ENCODE measurements around the gene RABGGTA.

RABGGTA gene

DNA sequence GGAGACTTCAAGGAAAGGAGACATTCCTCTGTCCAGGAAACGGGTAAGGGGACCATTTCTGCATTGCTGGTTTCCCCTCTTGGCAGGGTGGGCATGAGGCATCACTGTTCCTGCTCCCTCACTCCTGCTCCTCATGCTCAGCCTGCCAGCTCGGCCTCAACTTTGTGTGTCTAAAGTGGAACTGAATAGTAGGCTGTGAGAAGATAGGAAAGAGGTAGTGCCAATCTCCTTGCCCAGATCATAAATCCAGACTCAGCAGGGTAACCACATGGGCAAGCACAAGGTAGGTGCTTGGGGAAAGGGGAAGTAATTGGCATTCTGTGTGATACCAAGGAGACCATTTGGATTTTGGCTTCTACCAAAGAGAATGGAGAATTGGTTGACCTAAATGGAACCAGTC, 42.5 kb upstream of the RABGGTA start:
- DNase-seq (ENCODE audit: low read depth in 1 of 2, low spot score in 1 of 2), result peak in 1 of 2 experiments; percentile 68
- Histone ChIP-seq H3K27me3 (ENCODE audit: insufficient read depth, poor library complexity, severe bottlenecking) (no peaks in the 10 kb centered on the region), H3K4me3 (replicated peaks; ENCODE audit: insufficient read depth, low read length) (no peak overlapping the region), H3K27ac (replicated peaks) (peak overlapping the region; percentile 93)
- TF ChIP-seq, protein P1, sequence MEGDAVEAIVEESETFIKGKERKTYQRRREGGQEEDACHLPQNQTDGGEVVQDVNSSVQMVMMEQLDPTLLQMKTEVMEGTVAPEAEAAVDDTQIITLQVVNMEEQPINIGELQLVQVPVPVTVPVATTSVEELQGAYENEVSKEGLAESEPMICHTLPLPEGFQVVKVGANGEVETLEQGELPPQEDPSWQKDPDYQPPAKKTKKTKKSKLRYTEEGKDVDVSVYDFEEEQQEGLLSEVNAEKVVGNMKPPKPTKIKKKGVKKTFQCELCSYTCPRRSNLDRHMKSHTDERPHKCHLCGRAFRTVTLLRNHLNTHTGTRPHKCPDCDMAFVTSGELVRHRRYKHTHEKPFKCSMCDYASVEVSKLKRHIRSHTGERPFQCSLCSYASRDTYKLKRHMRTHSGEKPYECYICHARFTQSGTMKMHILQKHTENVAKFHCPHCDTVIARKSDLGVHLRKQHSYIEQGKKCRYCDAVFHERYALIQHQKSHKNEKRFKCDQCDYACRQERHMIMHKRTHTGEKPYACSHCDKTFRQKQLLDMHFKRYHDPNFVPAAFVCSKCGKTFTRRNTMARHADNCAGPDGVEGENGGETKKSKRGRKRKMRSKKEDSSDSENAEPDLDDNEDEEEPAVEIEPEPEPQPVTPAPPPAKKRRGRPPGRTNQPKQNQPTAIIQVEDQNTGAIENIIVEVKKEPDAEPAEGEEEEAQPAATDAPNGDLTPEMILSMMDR (IDR thresholded peaks at IDR 0.05; ENCODE audit: insufficient read depth, low read length), result no peak
- TF ChIP-seq, protein P2, sequence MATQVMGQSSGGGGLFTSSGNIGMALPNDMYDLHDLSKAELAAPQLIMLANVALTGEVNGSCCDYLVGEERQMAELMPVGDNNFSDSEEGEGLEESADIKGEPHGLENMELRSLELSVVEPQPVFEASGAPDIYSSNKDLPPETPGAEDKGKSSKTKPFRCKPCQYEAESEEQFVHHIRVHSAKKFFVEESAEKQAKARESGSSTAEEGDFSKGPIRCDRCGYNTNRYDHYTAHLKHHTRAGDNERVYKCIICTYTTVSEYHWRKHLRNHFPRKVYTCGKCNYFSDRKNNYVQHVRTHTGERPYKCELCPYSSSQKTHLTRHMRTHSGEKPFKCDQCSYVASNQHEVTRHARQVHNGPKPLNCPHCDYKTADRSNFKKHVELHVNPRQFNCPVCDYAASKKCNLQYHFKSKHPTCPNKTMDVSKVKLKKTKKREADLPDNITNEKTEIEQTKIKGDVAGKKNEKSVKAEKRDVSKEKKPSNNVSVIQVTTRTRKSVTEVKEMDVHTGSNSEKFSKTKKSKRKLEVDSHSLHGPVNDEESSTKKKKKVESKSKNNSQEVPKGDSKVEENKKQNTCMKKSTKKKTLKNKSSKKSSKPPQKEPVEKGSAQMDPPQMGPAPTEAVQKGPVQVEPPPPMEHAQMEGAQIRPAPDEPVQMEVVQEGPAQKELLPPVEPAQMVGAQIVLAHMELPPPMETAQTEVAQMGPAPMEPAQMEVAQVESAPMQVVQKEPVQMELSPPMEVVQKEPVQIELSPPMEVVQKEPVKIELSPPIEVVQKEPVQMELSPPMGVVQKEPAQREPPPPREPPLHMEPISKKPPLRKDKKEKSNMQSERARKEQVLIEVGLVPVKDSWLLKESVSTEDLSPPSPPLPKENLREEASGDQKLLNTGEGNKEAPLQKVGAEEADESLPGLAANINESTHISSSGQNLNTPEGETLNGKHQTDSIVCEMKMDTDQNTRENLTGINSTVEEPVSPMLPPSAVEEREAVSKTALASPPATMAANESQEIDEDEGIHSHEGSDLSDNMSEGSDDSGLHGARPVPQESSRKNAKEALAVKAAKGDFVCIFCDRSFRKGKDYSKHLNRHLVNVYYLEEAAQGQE (IDR thresholded peaks at IDR 0.05; ENCODE audit: insufficient replicate concordance, low read depth), result no peak
- TF ChIP-seq POLR2AphosphoS5 (IDR thresholded peaks at IDR 0.05; ENCODE audit: low read depth) (peak; percentile 42; the same call in 1 of the 2 replicates), SPI1 (IDR thresholded peaks at IDR 0.05; ENCODE audit: borderline replicate concordance, low read depth) (peak; percentile 78; the same call in 1 of the 2 replicates)

DNA sequence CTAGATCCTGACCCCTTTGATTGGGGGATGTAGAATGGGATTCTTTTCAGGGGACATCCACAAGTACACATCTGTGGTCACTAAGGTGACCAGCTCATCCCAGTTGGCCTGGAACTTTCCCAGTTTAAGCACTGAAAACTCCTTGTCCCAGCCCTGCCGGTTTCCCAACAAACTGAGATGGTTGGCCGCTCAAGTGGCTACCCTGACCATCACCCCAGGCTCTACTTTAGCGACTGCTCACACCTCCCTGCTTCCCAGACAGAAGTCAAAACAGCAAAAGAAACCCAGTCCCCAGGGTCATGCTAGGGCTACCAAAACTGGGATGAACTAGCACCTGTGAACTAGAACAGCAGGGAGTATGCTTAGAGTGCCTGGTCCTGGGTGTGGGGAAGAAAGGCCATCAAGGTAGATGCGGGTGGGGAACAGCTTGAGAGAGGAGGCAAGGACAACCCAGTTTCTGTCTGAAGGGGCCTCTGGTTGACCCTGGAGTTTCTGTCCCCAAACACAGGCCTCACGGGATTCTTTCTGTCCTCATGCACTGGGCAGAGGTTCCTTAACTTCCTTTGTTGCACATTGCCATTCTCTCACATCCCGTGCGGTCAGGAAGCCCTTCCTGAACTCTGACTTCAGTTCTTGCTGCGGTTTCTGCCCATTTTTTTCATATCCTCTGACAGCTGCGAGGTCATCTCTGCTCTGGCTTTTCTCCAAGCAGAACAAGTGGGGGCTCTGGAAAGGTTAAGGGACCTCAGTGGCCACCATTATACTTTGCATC, 41.5 kb upstream of the RABGGTA start:
- TF ChIP-seq, protein P2 (IDR thresholded peaks at IDR 0.05; ENCODE audit: insufficient replicate concordance, low read depth), result no peak
- TF ChIP-seq POLR2AphosphoS5 (IDR thresholded peaks at IDR 0.05; ENCODE audit: low read depth) (peak; percentile 67; the same call in 1 of the 2 replicates), SPI1 (IDR thresholded peaks at IDR 0.05; ENCODE audit: borderline replicate concordance, low read depth) (no peak)
- TF ChIP-seq, protein P1 (IDR thresholded peaks at IDR 0.05; ENCODE audit: insufficient read depth, low read length), result no peak
- Histone ChIP-seq H3K4me3 (replicated peaks; ENCODE audit: insufficient read depth, low read length) (peak overlapping the region; percentile 47), H3K27ac (replicated peaks) (peak overlapping the region; percentile 93), H3K27me3 (ENCODE audit: insufficient read depth, poor library complexity, severe bottlenecking) (no peaks in the 10 kb centered on the region)
- DNase-seq (ENCODE audit: low read depth in 1 of 2, low spot score in 1 of 2), result peak; percentile 90

DNA sequence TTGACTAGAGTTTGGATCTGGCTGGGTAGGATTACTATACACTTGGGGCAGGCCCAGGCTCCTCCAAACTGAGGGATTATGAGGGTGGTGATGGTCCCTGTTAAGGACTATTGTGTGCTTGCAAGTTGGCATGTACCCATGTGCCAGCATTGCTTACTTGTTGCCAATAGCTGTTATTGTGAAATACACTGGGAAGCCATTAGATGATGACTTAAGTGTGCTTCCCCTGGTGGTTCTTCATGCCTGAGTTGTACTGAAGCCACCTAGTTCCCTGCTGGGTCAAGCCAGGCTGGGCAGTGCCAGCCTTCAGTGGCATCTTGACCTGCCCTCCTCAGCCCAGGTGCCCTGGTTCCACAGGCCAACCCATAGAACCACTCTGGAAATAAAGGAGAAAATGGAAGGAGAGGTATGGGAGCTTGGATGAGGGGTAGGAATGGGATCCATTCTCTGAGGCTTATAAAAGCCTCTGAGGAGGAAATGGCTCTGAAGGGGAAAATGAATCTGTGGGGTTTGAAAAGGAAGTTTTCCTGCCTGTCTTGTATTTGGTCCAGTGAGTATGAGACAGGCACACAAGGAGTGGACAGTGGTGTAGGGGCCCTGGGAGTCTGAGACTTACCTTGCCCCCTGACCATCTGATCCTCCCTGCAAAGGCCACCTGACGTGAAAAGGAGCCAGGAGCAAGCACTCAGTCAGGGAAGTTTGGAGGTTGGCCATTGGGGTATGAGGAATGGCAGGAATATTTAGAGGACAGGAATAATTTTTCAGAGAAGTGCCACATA, 40.6 kb upstream of the RABGGTA start:
- DNase-seq (ENCODE audit: low read depth in 1 of 2, low spot score in 1 of 2), result peak; percentile 61 to 70
- peak overlapping the region; percentile 47 for H3K4me3 ChIP-seq (replicated peaks; ENCODE audit: insufficient read depth, low read length)
- H3K27ac ChIP-seq (replicated peaks), result peak overlapping the region; percentile 93
- TF ChIP-seq, protein P1 (IDR thresholded peaks at IDR 0.05; ENCODE audit: insufficient read depth, low read length), result no peak
- TF ChIP-seq, protein P2 (IDR thresholded peaks at IDR 0.05; ENCODE audit: insufficient replicate concordance, low read depth), result no peak
- TF ChIP-seq POLR2AphosphoS5 (IDR thresholded peaks at IDR 0.05; ENCODE audit: low read depth), result no peak; the same call in 1 of the 2 replicates
- no peak for TF ChIP-seq SPI1 (IDR thresholded peaks at IDR 0.05; ENCODE audit: borderline replicate concordance, low read depth)
- TF ChIP-seq GABPA (IDR thresholded peaks at IDR 0.05; ENCODE audit: low read depth), result no peak
- H3K27me3 ChIP-seq (ENCODE audit: insufficient read depth, poor library complexity, severe bottlenecking), result no peaks in the 10 kb centered on the region
